ENCODE measurements around the gene IRF6.

The IRF6 gene

GRCh38 chr1:209752890-209753289 is 53.1 kb downstream of the IRF6 start:
- Histone ChIP-seq H3K36me3 (ENCODE audit: insufficient read depth, low read length) (no peaks in the 10 kb centered on the region), H3K4me1 (ENCODE audit: insufficient read depth, low read length) (no peaks in the 10 kb centered on the region), H3K4me3 (ENCODE audit: low read depth in 1 of 2, low read length in 2 of 2) (no peak overlapping the region), H3K9ac (ENCODE audit: low read length) (no peak overlapping the region), H3K27ac (ENCODE audit: low read depth, low read length) (no peak overlapping the region), H3K27me3 (ENCODE audit: control insufficient read depth in 1 of 2, insufficient read depth in 2 of 2, low read length in 2 of 2) (no peaks in the 10 kb centered on the region), H3K9me3 (ENCODE audit: low read length) (no peaks in the 10 kb centered on the region)

GRCh38 chr1:209751627-209752231 is 54.2 kb downstream of the IRF6 start:
- no peaks in the 10 kb centered on the region for H3K4me1 ChIP-seq (ENCODE audit: insufficient read depth, low read length)
- H3K9me3 ChIP-seq (ENCODE audit: low read length) = no peaks in the 10 kb centered on the region
- H3K4me3 ChIP-seq (ENCODE audit: low read depth in 1 of 2, low read length in 2 of 2) = no peak overlapping the region
- H3K27me3 ChIP-seq (ENCODE audit: control insufficient read depth in 1 of 2, insufficient read depth in 2 of 2, low read length in 2 of 2) = no peaks in the 10 kb centered on the region
- H3K9ac ChIP-seq (ENCODE audit: low read length) = no peak overlapping the region
- no peaks in the 10 kb centered on the region for H3K36me3 ChIP-seq (ENCODE audit: insufficient read depth, low read length)
- H3K27ac ChIP-seq (ENCODE audit: low read depth, low read length) = no peak overlapping the region

- no peak overlapping the region for H3K4me3 ChIP-seq (ENCODE audit: low read depth in 1 of 2, low read length in 2 of 2)
- H3K9me3 ChIP-seq (ENCODE audit: low read length) = no peaks in the 10 kb centered on the region
- H3K27ac ChIP-seq (ENCODE audit: low read depth, low read length) = no peak overlapping the region
- H3K27me3 ChIP-seq (ENCODE audit: control insufficient read depth in 1 of 2, insufficient read depth in 2 of 2, low read length in 2 of 2) = no peaks in the 10 kb centered on the region
- no peak overlapping the region for H3K9ac ChIP-seq (ENCODE audit: low read length)
- no peaks in the 10 kb centered on the region for H3K36me3 ChIP-seq (ENCODE audit: insufficient read depth, low read length)
- no peaks in the 10 kb centered on the region for H3K4me1 ChIP-seq (ENCODE audit: insufficient read depth, low read length)
Observed at GRCh38 chr1:209749670-209750323, 56.1 kb downstream of the IRF6 start.

GRCh38 chr1:209749205-209749604 is 56.7 kb downstream of the IRF6 start:
- Histone ChIP-seq H3K4me3 (ENCODE audit: low read depth in 1 of 2, low read length in 2 of 2) (no peak overlapping the region), H3K9ac (ENCODE audit: low read length) (no peak overlapping the region), H3K27ac (ENCODE audit: low read depth, low read length) (no peak overlapping the region), H3K4me1 (ENCODE audit: insufficient read depth, low read length) (no peaks in the 10 kb centered on the region), H3K27me3 (ENCODE audit: control insufficient read depth in 1 of 2, insufficient read depth in 2 of 2, low read length in 2 of 2) (no peaks in the 10 kb centered on the region), H3K36me3 (ENCODE audit: insufficient read depth, low read length) (no peaks in the 10 kb centered on the region), H3K9me3 (ENCODE audit: low read length) (no peaks in the 10 kb centered on the region)

- Histone ChIP-seq H3K9ac (ENCODE audit: low read length) (no peak overlapping the region), H3K36me3 (ENCODE audit: insufficient read depth, low read length) (no peaks in the 10 kb centered on the region), H3K9me3 (ENCODE audit: low read length) (no peaks in the 10 kb centered on the region), H3K4me1 (ENCODE audit: insufficient read depth, low read length) (no peaks in the 10 kb centered on the region), H3K4me3 (ENCODE audit: low read depth in 1 of 2, low read length in 2 of 2) (no peak overlapping the region), H3K27ac (ENCODE audit: low read depth, low read length) (no peak overlapping the region), H3K27me3 (ENCODE audit: control insufficient read depth in 1 of 2, insufficient read depth in 2 of 2, low read length in 2 of 2) (no peaks in the 10 kb centered on the region)
Observed at GRCh38 chr1:209748620-209749019, 57.3 kb downstream of the IRF6 start.

GRCh38 chr1:209747580-209748262 is 58.2 kb downstream of the IRF6 start:
- Histone ChIP-seq H3K9me3 (ENCODE audit: low read length) (no peaks in the 10 kb centered on the region), H3K4me1 (ENCODE audit: insufficient read depth, low read length) (no peaks in the 10 kb centered on the region), H3K4me3 (ENCODE audit: low read depth in 1 of 2, low read length in 2 of 2) (peak overlapping the region; percentile 21 to 47), H3K36me3 (ENCODE audit: insufficient read depth, low read length) (no peaks in the 10 kb centered on the region), H3K27me3 (ENCODE audit: control insufficient read depth in 1 of 2, insufficient read depth in 2 of 2, low read length in 2 of 2) (no peaks in the 10 kb centered on the region), H3K9ac (ENCODE audit: low read length) (no peak overlapping the region), H3K27ac (ENCODE audit: low read depth, low read length) (no peak overlapping the region)

GRCh38 chr1:209746451-209747165 is 59.3 kb downstream of the IRF6 start:
- H3K4me1 ChIP-seq (ENCODE audit: insufficient read depth, low read length) = peaks cover 4% of the 10 kb centered on the region
- H3K4me3 ChIP-seq (ENCODE audit: low read depth in 1 of 2, low read length in 2 of 2) = no peak overlapping the region
- H3K9me3 ChIP-seq (ENCODE audit: low read length) = no peaks in the 10 kb centered on the region
- no peak overlapping the region for H3K9ac ChIP-seq (ENCODE audit: low read length)
- no peaks in the 10 kb centered on the region for H3K36me3 ChIP-seq (ENCODE audit: insufficient read depth, low read length)
- no peak overlapping the region for H3K27ac ChIP-seq (ENCODE audit: low read depth, low read length)
- no peaks in the 10 kb centered on the region for H3K27me3 ChIP-seq (ENCODE audit: control insufficient read depth in 1 of 2, insufficient read depth in 2 of 2, low read length in 2 of 2)

GRCh38 chr1:209743145-209743482 is 62.8 kb downstream of the IRF6 start:
- Histone ChIP-seq H3K36me3 (ENCODE audit: insufficient read depth, low read length) (no peaks in the 10 kb centered on the region), H3K27me3 (ENCODE audit: control insufficient read depth in 1 of 2, insufficient read depth in 2 of 2, low read length in 2 of 2) (no peaks in the 10 kb centered on the region), H3K4me1 (ENCODE audit: insufficient read depth, low read length) (peaks cover 5% of the 10 kb centered on the region), H3K9me3 (ENCODE audit: low read length) (no peaks in the 10 kb centered on the region), H3K4me3 (ENCODE audit: low read depth in 1 of 2, low read length in 2 of 2) (no peak overlapping the region), H3K27ac (ENCODE audit: low read depth, low read length) (no peak overlapping the region), H3K9ac (ENCODE audit: low read length) (no peak overlapping the region)

- H3K4me3 ChIP-seq (ENCODE audit: low read depth in 1 of 2, low read length in 2 of 2) = peak overlapping the region in 1 of 2 donors; percentile 24
- no peaks in the 10 kb centered on the region for H3K27me3 ChIP-seq (ENCODE audit: control insufficient read depth in 1 of 2, insufficient read depth in 2 of 2, low read length in 2 of 2)
- no peaks in the 10 kb centered on the region for H3K36me3 ChIP-seq (ENCODE audit: insufficient read depth, low read length)
- H3K9me3 ChIP-seq (ENCODE audit: low read length) = no peaks in the 10 kb centered on the region
- H3K9ac ChIP-seq (ENCODE audit: low read length) = no peak overlapping the region
- peaks cover 5% of the 10 kb centered on the region for H3K4me1 ChIP-seq (ENCODE audit: insufficient read depth, low read length)
- no peak overlapping the region for H3K27ac ChIP-seq (ENCODE audit: low read depth, low read length)
Observed at GRCh38 chr1:209742409-209743144, 63.4 kb downstream of the IRF6 start.

- no peak overlapping the region for H3K9ac ChIP-seq (ENCODE audit: low read length)
- peaks cover 5% of the 10 kb centered on the region for H3K4me1 ChIP-seq (ENCODE audit: insufficient read depth, low read length)
- H3K36me3 ChIP-seq (ENCODE audit: insufficient read depth, low read length) = no peaks in the 10 kb centered on the region
- peak overlapping the region in 1 of 2 donors; percentile 24 for H3K4me3 ChIP-seq (ENCODE audit: low read depth in 1 of 2, low read length in 2 of 2)
- no peak overlapping the region for H3K27ac ChIP-seq (ENCODE audit: low read depth, low read length)
- no peaks in the 10 kb centered on the region for H3K9me3 ChIP-seq (ENCODE audit: low read length)
- H3K27me3 ChIP-seq (ENCODE audit: control insufficient read depth in 1 of 2, insufficient read depth in 2 of 2, low read length in 2 of 2) = no peaks in the 10 kb centered on the region
Observed at GRCh38 chr1:209741889-209742288, 64.1 kb downstream of the IRF6 start.

- peaks cover 5% of the 10 kb centered on the region for H3K4me1 ChIP-seq (ENCODE audit: insufficient read depth, low read length)
- no peak overlapping the region for H3K9ac ChIP-seq (ENCODE audit: low read length)
- no peak overlapping the region for H3K4me3 ChIP-seq (ENCODE audit: low read depth in 1 of 2, low read length in 2 of 2)
- H3K27me3 ChIP-seq (ENCODE audit: control insufficient read depth in 1 of 2, insufficient read depth in 2 of 2, low read length in 2 of 2) = no peaks in the 10 kb centered on the region
- no peaks in the 10 kb centered on the region for H3K36me3 ChIP-seq (ENCODE audit: insufficient read depth, low read length)
- H3K9me3 ChIP-seq (ENCODE audit: low read length) = no peaks in the 10 kb centered on the region
- H3K27ac ChIP-seq (ENCODE audit: low read depth, low read length) = no peak overlapping the region
Observed at GRCh38 chr1:209741193-209741592, 64.7 kb downstream of the IRF6 start.

All from muscle layer of colon (tissue), 2 donors.